ENCODE results near the gene WNT8A. TPM values are rescaled to one million over a fixed set of nuclear protein-coding genes. Genes with fewer than 3 reads are reported as not detected.
A peak's percentile ranks its signal among the peaks of the same experiment; 100 is the strongest.
"Not testable (repeated sequence)": the region's sequence is repeated elsewhere in the genome, so short reads cannot be mapped to it uniquely, and the experiment has no call there.

WNT8A gene
- total and polyA plus RNA-seq, 2 experiments from 2014 or later: not detected

DNA sequence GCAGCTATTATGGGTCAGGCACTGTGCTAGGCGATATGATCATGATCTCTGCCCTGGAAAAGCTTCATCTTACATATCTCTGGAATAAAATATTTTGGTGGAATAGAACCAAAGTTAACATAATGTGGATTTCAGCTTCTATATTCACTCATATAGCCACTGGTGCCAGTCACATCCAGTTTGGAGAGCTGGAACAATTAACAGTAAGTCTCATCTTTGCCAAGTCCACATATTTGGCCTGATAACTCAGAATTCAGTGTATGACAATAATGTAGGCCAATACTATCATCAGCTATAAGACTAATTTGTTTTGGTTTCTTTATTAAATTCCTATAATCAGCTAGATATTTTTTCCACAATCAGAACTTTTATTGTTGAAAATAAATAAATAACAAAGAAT is 45.0 kb upstream of the WNT8A start:
- no peak overlapping the region for H3K4me3 ChIP-seq
- H3K27me3 ChIP-seq: no peaks in the 10 kb centered on the region
- no peaks in the 10 kb centered on the region for H3K9me3 ChIP-seq (ENCODE audit: low read depth)
- no peak overlapping the region for H3K27ac ChIP-seq
- peak in 1 of 2 donors; percentile 9 for DNase-seq (ENCODE audit: low read depth in 1 of 2, low spot score in 1 of 2)
- no peaks in the 10 kb centered on the region for H3K36me3 ChIP-seq
- TF ChIP-seq, protein P1, sequence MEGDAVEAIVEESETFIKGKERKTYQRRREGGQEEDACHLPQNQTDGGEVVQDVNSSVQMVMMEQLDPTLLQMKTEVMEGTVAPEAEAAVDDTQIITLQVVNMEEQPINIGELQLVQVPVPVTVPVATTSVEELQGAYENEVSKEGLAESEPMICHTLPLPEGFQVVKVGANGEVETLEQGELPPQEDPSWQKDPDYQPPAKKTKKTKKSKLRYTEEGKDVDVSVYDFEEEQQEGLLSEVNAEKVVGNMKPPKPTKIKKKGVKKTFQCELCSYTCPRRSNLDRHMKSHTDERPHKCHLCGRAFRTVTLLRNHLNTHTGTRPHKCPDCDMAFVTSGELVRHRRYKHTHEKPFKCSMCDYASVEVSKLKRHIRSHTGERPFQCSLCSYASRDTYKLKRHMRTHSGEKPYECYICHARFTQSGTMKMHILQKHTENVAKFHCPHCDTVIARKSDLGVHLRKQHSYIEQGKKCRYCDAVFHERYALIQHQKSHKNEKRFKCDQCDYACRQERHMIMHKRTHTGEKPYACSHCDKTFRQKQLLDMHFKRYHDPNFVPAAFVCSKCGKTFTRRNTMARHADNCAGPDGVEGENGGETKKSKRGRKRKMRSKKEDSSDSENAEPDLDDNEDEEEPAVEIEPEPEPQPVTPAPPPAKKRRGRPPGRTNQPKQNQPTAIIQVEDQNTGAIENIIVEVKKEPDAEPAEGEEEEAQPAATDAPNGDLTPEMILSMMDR (IDR thresholded peaks at IDR 0.05; ENCODE audit: low read depth, low read length): no peak
- no peaks in the 10 kb centered on the region for H3K4me1 ChIP-seq (ENCODE audit: low read depth)

DNA sequence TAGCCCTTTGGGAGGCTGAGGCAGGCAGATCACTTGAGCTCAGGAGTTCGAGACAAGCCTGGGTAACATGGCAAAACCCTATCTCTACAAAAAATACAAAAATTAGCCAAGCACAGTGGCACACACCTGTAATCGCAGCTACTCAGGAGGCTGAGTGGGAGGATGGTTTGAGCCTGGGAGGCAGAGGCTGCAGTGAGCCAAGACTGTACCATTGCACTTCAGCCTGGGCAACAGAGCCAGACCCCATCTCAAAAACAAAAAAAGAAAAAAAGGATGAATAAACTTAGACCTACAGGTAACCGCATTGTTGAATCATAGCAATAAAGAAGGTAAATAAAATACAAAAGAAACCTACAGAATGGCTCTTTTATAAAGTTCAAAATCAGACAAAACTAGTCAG is 38.5 kb upstream of the WNT8A start:
- H3K27me3 ChIP-seq; H3K9me3 ChIP-seq (ENCODE audit: low read depth); DNase-seq (ENCODE audit: low read depth in 1 of 2, low spot score in 1 of 2); H3K4me3 ChIP-seq; H3K36me3 ChIP-seq; H3K4me1 ChIP-seq (ENCODE audit: low read depth); H3K27ac ChIP-seq: not testable (repeated sequence)

DNA sequence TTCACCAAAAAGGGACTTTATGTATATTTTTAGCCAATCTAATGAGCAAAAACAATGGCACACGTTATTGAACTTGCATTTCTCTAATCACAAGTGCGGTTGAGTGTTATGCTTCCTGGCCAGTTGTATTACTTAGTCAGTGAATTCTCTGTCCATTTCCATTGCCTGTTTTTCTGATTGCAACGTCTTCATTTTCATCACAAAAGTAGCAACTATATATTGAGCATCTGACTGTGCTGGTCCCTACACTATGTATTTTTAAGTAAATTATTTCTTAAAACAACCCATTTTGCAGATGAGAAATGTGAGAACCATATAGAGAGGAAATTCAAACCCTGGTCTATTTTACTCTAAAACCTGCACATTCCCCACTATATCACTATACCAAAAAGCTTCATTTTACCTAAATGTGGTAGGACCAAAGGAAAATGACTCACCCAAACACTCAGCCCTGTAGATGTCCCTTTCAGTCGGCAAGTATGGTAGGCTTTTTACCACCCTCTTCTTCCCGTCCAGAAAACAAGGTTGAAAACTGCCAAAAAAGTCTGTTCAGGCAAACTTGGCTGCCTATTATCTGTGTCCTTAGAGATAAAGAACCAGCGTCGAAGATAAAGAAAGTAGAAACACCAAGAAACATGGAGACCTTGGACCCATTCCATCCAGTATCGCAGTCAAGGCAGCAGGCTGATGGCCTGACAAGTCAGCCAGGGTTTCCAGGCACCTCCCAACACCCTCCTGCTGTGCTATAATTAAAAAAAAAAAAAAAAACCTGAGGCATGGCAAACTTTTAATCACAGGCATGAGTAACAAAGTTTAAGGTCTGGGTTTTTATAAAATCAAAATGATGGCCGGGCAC is 32.2 kb upstream of the WNT8A start:
- Histone ChIP-seq H3K27ac (no peak overlapping the region), H3K4me3 (no peak overlapping the region)

DNA sequence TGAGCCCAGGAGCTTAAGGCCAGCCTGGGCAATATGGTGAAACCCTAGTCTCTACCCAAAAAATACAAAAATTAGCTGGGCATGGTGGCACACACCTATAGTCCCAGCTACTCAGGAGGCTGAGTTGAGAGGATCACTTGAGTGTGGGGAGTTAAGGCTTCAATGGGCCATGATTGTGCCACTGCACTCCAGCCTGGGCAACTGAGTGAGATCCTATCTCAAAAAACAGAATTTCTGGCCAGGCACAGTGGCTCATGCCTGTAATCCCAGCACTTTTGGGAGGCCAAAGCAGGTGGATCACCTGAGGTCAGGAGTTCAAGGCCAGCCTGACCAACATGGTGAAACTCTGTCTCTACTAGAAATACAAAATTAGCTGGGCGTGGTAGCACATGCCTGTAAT is 31.1 kb upstream of the WNT8A start:
- H3K9me3 ChIP-seq (ENCODE audit: low read depth); H3K36me3 ChIP-seq; H3K4me3 ChIP-seq; DNase-seq (ENCODE audit: low read depth in 1 of 2, low spot score in 1 of 2); H3K4me1 ChIP-seq (ENCODE audit: low read depth); H3K27me3 ChIP-seq; H3K27ac ChIP-seq: not testable (repeated sequence)

More for the DNA sequence above, 32.2 kb upstream of the WNT8A start:
- no peaks in the 10 kb centered on the region for H3K36me3 ChIP-seq
- TF ChIP-seq, protein P1 (IDR thresholded peaks at IDR 0.05; ENCODE audit: low read depth, low read length): no peak
- no peaks in the 10 kb centered on the region for H3K27me3 ChIP-seq
- H3K9me3 ChIP-seq (ENCODE audit: low read depth): no peaks in the 10 kb centered on the region
- no peaks in the 10 kb centered on the region for H3K4me1 ChIP-seq (ENCODE audit: low read depth)
- DNase-seq (ENCODE audit: low read depth in 1 of 2, low spot score in 1 of 2): peak in 1 of 2 donors; percentile 91

DNA sequence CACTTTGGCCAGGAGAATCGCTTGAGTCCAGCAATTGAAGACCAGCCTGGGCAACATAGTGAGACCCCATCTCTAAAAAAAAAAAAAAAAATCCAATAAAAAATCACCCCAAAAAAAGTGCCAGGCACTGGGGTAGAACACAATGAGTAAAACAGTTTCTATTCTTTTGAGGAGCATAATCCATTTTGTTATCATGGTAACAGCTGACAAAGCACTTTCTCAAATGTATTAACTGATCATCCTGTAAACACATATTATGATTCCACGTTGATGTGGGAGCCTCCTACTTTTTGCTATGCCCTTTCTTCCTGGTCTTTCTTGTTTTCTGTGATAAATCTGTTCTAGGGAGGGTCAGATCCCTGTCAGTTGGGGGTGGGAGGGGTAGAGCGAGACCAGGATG is 30.3 kb upstream of the WNT8A start:
- no peaks in the 10 kb centered on the region for H3K27me3 ChIP-seq
- no peak for DNase-seq (ENCODE audit: low read depth in 1 of 2, low spot score in 1 of 2)
- no peaks in the 10 kb centered on the region for H3K9me3 ChIP-seq (ENCODE audit: low read depth)
- no peaks in the 10 kb centered on the region for H3K36me3 ChIP-seq
- no peak overlapping the region for H3K4me3 ChIP-seq
- TF ChIP-seq, protein P1 (IDR thresholded peaks at IDR 0.05; ENCODE audit: low read depth, low read length): no peak
- no peaks in the 10 kb centered on the region for H3K4me1 ChIP-seq (ENCODE audit: low read depth)
- H3K27ac ChIP-seq: no peak overlapping the region

DNA sequence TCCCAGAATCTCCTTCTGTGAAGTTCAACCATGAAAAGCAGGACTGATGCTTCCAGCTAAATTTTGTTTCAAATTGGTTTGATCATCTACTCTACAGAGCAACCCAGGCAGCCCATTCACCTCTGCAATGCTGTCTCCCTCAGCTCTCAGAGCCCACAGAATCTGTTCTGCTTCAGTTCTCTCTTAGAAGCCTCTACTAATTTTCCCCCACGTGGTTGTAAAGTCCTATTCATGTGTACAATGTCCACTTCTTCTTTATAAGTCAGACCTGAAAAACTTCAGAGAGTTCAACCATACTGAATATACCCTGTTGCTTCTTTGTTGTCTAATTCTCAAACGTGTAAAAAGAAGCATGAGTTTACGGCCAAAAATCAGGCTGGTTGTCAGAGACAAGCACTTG is 29.6 kb upstream of the WNT8A start:
- Histone ChIP-seq H3K4me1 (ENCODE audit: low read depth) (no peaks in the 10 kb centered on the region), H3K27me3 (no peaks in the 10 kb centered on the region), H3K27ac (no peak overlapping the region), H3K9me3 (ENCODE audit: low read depth) (no peaks in the 10 kb centered on the region), H3K4me3 (no peak overlapping the region), H3K36me3 (no peaks in the 10 kb centered on the region)
- TF ChIP-seq, protein P1 (IDR thresholded peaks at IDR 0.05; ENCODE audit: low read depth, low read length): no peak
- no peak for DNase-seq (ENCODE audit: low read depth in 1 of 2, low spot score in 1 of 2)
